SK-N-SH (cell line): Measurements from ENCODE around the gene RRM2. TPM values are rescaled to one million over a fixed set of nuclear protein-coding genes. Genes with fewer than 3 reads are reported as not detected.

Experiments
- CTCF ChIA-PET: fragments of 300-600, 350-600 bp; formaldehyde crosslinking; extraction: SDS; loops from one replicate; lab custom pipeline; 2021; lab: Yijun Ruan, JAX
- POLR2A ChIA-PET: fragments of 350-600 bp; sonication (Branson Sonifier 250); formaldehyde crosslinking; extraction: SDS; loops from one replicate; lab custom pipeline; 2020; ENCODE audit warnings: antibody characterized with exemption, inconsistent platforms; lab: Yijun Ruan, JAX
- DNase-seq: peaks from one replicate; pipeline ENCODE4 v3.0.0; 2012
- H2AFZ ChIP-seq: fragments of 200-600 bp; sonication (generic); 2 replicates; pipeline ENCODE4 v1.8.1; 2016; ENCODE audit warnings: antibody characterized with exemption, mild to moderate bottlenecking, low read depth
- H3F3A ChIP-seq: fragments of 200-600 bp; sonication (generic); replicated peaks from 2 replicates; pipeline ENCODE3; 2016; ENCODE audit warnings: antibody characterized with exemption, mild to moderate bottlenecking; ENCODE audit not compliant: insufficient read depth
- H3K27ac ChIP-seq, 2 experiments: fragments of 200-500 bp in 1 of 2; fragments of 200-600 bp in 1 of 2; sonication (Bioruptor generic) in 1 of 2; sonication (generic), shearing (Covaris generic) in 1 of 2; 2 replicates each; pipeline versions ENCODE4 v1.5.1 to v1.6.1; 2014 to 2016; ENCODE audit warnings: low read depth in 2 of 2, inconsistent platforms in 1 of 2, low read length in 1 of 2, mild to moderate bottlenecking in 1 of 2, mixed read lengths in 1 of 2
- H3K27me3 ChIP-seq: fragments of 200-600 bp; sonication (generic), shearing (Covaris generic); 2 replicates; pipeline ENCODE4 v1.6.1; 2016; ENCODE audit warnings: mixed run types; ENCODE audit not compliant: insufficient read depth
- H3K36me3 ChIP-seq, 2 experiments: fragments of 200-500 bp in 1 of 2; fragments of 200-600 bp in 1 of 2; sonication (Bioruptor generic) in 1 of 2; sonication (generic) in 1 of 2; replicated peaks in 1 of 2; 2 replicates each; pipeline versions ENCODE3 to v1.5.1; 2014 to 2016; ENCODE audit warnings: low read length in 1 of 2, mild to moderate bottlenecking in 1 of 2; ENCODE audit not compliant: insufficient read depth in 2 of 2, control insufficient read depth in 1 of 2
- H3K4me1 ChIP-seq, 2 experiments: fragments of 200-500 bp in 1 of 2; fragments of 200-600 bp in 1 of 2; sonication (Bioruptor generic) in 1 of 2; sonication (generic), shearing (Covaris generic) in 1 of 2; 2 replicates each; pipeline versions ENCODE4 v1.5.1 to v1.6.1; 2014 to 2016; ENCODE audit warnings: low read depth in 1 of 2, low read length in 1 of 2, mixed run types in 1 of 2; ENCODE audit not compliant: insufficient read depth in 2 of 2, control insufficient read depth in 1 of 2
- H3K4me2 ChIP-seq: fragments of 200-600 bp; sonication (generic), shearing (Covaris generic); 2 replicates; pipeline ENCODE4 v1.6.1; 2017; ENCODE audit warnings: mixed run types
- H3K4me3 ChIP-seq, 2 experiments: fragments of 200-500 bp in 1 of 2; fragments of 200-600 bp in 1 of 2; sonication (Bioruptor generic) in 1 of 2; sonication (generic), shearing (Covaris generic) in 1 of 2; 2 replicates each; pipeline versions ENCODE4 v1.5.1 to v1.8.1; 2014 to 2016; ENCODE audit warnings: low read depth in 2 of 2, inconsistent platforms in 1 of 2, low read length in 1 of 2, mild to moderate bottlenecking in 1 of 2, mixed read lengths in 1 of 2, moderate library complexity in 1 of 2
- H3K79me2 ChIP-seq: fragments of 200-600 bp; sonication (generic); 2 replicates; pipeline ENCODE4 v1.8.1; 2017; ENCODE audit warnings: mild to moderate bottlenecking; ENCODE audit not compliant: insufficient read depth
- H3K9ac ChIP-seq: fragments of 200-600 bp; sonication (generic); 2 replicates; pipeline ENCODE4 v1.6.1; 2017; ENCODE audit warnings: mixed run types
- H3K9me2 ChIP-seq: fragments of 200-600 bp; sonication (generic); 2 replicates; pipeline ENCODE4 v1.6.1; 2017; ENCODE audit warnings: mixed run types
- H3K9me3 ChIP-seq: fragments of 200-600 bp; sonication (generic); 2 replicates; pipeline ENCODE4 v1.6.1; 2017; ENCODE audit warnings: mixed run types, mild to moderate bottlenecking, moderate library complexity
- H4K20me1 ChIP-seq: fragments of 200-600 bp; sonication (generic); 2 replicates; pipeline ENCODE4 v1.6.1; 2017; ENCODE audit warnings: mild to moderate bottlenecking, mixed run types; ENCODE audit not compliant: insufficient read depth
- EP300 ChIP-seq, 2 experiments: IDR thresholded peaks; 2 replicates each; pipeline versions ENCODE4 v1.4.0 to v1.6.1; 2012; ENCODE audit warnings: borderline replicate concordance in 1 of 2, low read depth in 1 of 2, low read length in 1 of 2
- EZH2phosphoT487 ChIP-seq: fragments of 200-600 bp; sonication (generic); IDR thresholded peaks from 2 replicates; pipeline ENCODE4 v1.6.1; 2017; ENCODE audit warnings: low read depth, mixed run types, mild to moderate bottlenecking, antibody characterized with exemption, moderate library complexity, borderline replicate concordance
- FOXJ3 ChIP-seq: sonication (generic); formaldehyde crosslinking; IDR thresholded peaks from 2 replicates; pipeline ENCODE4 v1.5.1; 2020; ENCODE audit warnings: mild to moderate bottlenecking, missing genetic modification reagents
- FOXM1 ChIP-seq: IDR thresholded peaks from 2 replicates; pipeline ENCODE4 v1.4.0; 2012; ENCODE audit warnings: low read depth, mild to moderate bottlenecking
- GABPA ChIP-seq: IDR thresholded peaks from 2 replicates; pipeline ENCODE4 v1.4.0; 2012; ENCODE audit warnings: low read depth, mild to moderate bottlenecking
- GATA2 ChIP-seq: sonication (generic); formaldehyde crosslinking; IDR thresholded peaks from 2 replicates; pipeline ENCODE4 v1.5.0; 2020; ENCODE audit warnings: mild to moderate bottlenecking, missing genetic modification reagents
- IRF3 ChIP-seq: fragments of 150-350 bp; IDR thresholded peaks from 2 replicates; pipeline ENCODE4 v1.6.1; 2016; ENCODE audit warnings: mild to moderate bottlenecking, low read depth, low read length
- NFIC ChIP-seq: IDR thresholded peaks from 2 replicates; pipeline ENCODE4 v1.4.0; 2012; ENCODE audit warnings: borderline replicate concordance
- NRF1 ChIP-seq: IDR thresholded peaks from 2 replicates; pipeline ENCODE4 v1.6.1; 2012; ENCODE audit warnings: low read depth, mild to moderate bottlenecking, low read length
- PBX3 ChIP-seq: IDR thresholded peaks from 2 replicates; pipeline ENCODE4; 2012
- POLR2AphosphoS5 ChIP-seq: IDR thresholded peaks from 2 replicates; pipeline ENCODE4 v1.6.1; 2012; ENCODE audit warnings: low read depth, low read length
- RAD21 ChIP-seq: IDR thresholded peaks from 2 replicates; pipeline ENCODE4 v1.6.1; 2012; ENCODE audit warnings: mild to moderate bottlenecking, low read length
- RXRA ChIP-seq: IDR thresholded peaks from 2 replicates; pipeline ENCODE4 v1.4.0; 2012; ENCODE audit warnings: low read depth, mild to moderate bottlenecking, borderline replicate concordance
- SMC3 ChIP-seq: IDR thresholded peaks from 2 replicates; pipeline ENCODE4 v1.6.1; 2012; ENCODE audit warnings: low read depth, low read length, improper control_type of control experiment
- TAF1 ChIP-seq: IDR thresholded peaks from 2 replicates; pipeline ENCODE4 v1.6.1; 2012; ENCODE audit warnings: low read depth, mild to moderate bottlenecking, low read length, moderate library complexity, borderline replicate concordance
- TCF12 ChIP-seq: IDR thresholded peaks from 2 replicates; pipeline ENCODE4 v1.4.0; 2012
- TEAD4 ChIP-seq: IDR thresholded peaks from 2 replicates; pipeline ENCODE4 v1.4.0; 2012; ENCODE audit warnings: mild to moderate bottlenecking, borderline replicate concordance; ENCODE audit not compliant: insufficient read depth
- USF1 ChIP-seq: IDR thresholded peaks from 2 replicates; pipeline ENCODE4 v1.4.0; 2012; ENCODE audit warnings: low read depth, borderline replicate concordance
- YY1 ChIP-seq: IDR thresholded peaks from 2 replicates; pipeline ENCODE4 v1.4.0; 2012; ENCODE audit warnings: low read depth, mild to moderate bottlenecking
- ZBTB33 ChIP-seq: IDR thresholded peaks from 2 replicates; pipeline ENCODE4 v1.4.0; 2012; ENCODE audit warnings: low read depth, borderline replicate concordance
- WGBS: methylation state at CpG from one replicate; pipeline ENCODE4 v1.1.6; 2017; ENCODE audit warnings: low lambda C conversion rate; 5-methylcytosine and 5-hydroxymethylcytosine counted together
- polyA plus RNA-seq, 3 experiments: library from polyadenylated mRNA; depleted of rRNA; stranded (reverse); fragments of >200 nt; gene quantifications; 2 replicates each; pipeline ENCODE4 v1.2.3, GENCODE V29; 2012
- TF ChIP-seq, protein P1 (sequence below): fragments of 200-600 bp; sonication (generic); IDR thresholded peaks from 2 replicates; pipeline ENCODE4 v1.6.1; 2017; ENCODE audit warnings: antibody characterized with exemption, mild to moderate bottlenecking, moderate library complexity
- TF ChIP-seq, protein P2 (sequence below): IDR thresholded peaks from 2 replicates; pipeline ENCODE4 v1.4.0; 2012; ENCODE audit warnings: low read depth

Gene RRM2
- polyA plus RNA-seq, 1 of the 3 experiments (the other 2 are of a cell fraction): 38.9 TPM

- DNase-seq: peak; percentile 44
- Histone ChIP-seq H3K27ac (peak overlapping the region; percentile 18 to 37; a peak in 3 of 4 replicates), H3K9me2 (no peaks in the 10 kb centered on the region), H3K4me2 (0 out of 2 replicates have a peak overlapping the region, but pooled peaks have one; percentile 20), H3K9me3 (no peaks in the 10 kb centered on the region), H2AFZ (no peak overlapping the region), H3K36me3 (no peaks in the 10 kb centered on the region), H4K20me1 (no peaks in the 10 kb centered on the region), H3K27me3 (no peaks in the 10 kb centered on the region), H3K4me3 (no peak overlapping the region), H3K9ac (no peak overlapping the region), H3K4me1 (peaks cover 19 to 64% of the 10 kb centered on the region in 2 experiments; a peak in 3 of 4 replicates), H3K79me2 (no peaks in the 10 kb centered on the region), H3F3A (no peaks in the 10 kb centered on the region)
- POLR2A ChIA-PET: no interaction called here
- WGBS: 71% methylated on average over 7 of the region's 11 CpGs
- no peak for TF ChIP-seq ZBTB33
- no peak for TF ChIP-seq TEAD4
- peak; percentile 27; the same call in 1 of the 2 replicates for TF ChIP-seq NFIC
- no peak for TF ChIP-seq YY1
- no peak for TF ChIP-seq NRF1
- TF ChIP-seq, protein P1, sequence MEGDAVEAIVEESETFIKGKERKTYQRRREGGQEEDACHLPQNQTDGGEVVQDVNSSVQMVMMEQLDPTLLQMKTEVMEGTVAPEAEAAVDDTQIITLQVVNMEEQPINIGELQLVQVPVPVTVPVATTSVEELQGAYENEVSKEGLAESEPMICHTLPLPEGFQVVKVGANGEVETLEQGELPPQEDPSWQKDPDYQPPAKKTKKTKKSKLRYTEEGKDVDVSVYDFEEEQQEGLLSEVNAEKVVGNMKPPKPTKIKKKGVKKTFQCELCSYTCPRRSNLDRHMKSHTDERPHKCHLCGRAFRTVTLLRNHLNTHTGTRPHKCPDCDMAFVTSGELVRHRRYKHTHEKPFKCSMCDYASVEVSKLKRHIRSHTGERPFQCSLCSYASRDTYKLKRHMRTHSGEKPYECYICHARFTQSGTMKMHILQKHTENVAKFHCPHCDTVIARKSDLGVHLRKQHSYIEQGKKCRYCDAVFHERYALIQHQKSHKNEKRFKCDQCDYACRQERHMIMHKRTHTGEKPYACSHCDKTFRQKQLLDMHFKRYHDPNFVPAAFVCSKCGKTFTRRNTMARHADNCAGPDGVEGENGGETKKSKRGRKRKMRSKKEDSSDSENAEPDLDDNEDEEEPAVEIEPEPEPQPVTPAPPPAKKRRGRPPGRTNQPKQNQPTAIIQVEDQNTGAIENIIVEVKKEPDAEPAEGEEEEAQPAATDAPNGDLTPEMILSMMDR: no peak
- TF ChIP-seq RXRA: no peak
- TF ChIP-seq GATA2 (CRISPR knock-in tag): no peak
- TF ChIP-seq FOXJ3 (CRISPR knock-in tag): no peak
- TF ChIP-seq PBX3: no peak
- TF ChIP-seq, protein P2, sequence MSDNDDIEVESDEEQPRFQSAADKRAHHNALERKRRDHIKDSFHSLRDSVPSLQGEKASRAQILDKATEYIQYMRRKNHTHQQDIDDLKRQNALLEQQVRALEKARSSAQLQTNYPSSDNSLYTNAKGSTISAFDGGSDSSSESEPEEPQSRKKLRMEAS: peak; percentile 21; the same call in 1 of the 2 replicates
- TF ChIP-seq EZH2phosphoT487: no peak
- TF ChIP-seq USF1: no peak
- TF ChIP-seq FOXM1: no peak
- TF ChIP-seq EP300 (IDR thresholded peaks at IDR 0.05; ENCODE audit: borderline replicate concordance in 1 of 2, low read depth in 1 of 2, low read length in 1 of 2): no peak; a peak in 1 of 4 replicates
- no peak for TF ChIP-seq POLR2AphosphoS5
- no peak for TF ChIP-seq GABPA
- peak; percentile 12; the same call in 1 of the 2 replicates for TF ChIP-seq TCF12
- TF ChIP-seq RAD21: no peak
- TF ChIP-seq IRF3: no peak
- TF ChIP-seq TAF1: no peak
- no peak for TF ChIP-seq SMC3
- CTCF ChIA-PET: interaction anchor here (0.7 to 6.5 kb wide), 10 partner anchors 9 to 265 kb away, joined by 3 to 36 read pairs (median 6); partner anchors contain the start of gene HPCAL1
Measured at GRCh38 chr2:10169581-10169980, 47.0 kb downstream of the RRM2 start.
